ENCODE data around the gene CHRNG.

- TF ChIP-seq CREB1 (IDR thresholded peaks at IDR 0.05; ENCODE audit: low read depth): no peak
- no peak for TF ChIP-seq RAD21 (IDR thresholded peaks at IDR 0.05; ENCODE audit: low read depth)
- no peak for TF ChIP-seq EGR1 (IDR thresholded peaks at IDR 0.05)
- no peak for TF ChIP-seq REST (IDR thresholded peaks at IDR 0.05; ENCODE audit: low read depth)
- no peak for TF ChIP-seq YY1 (IDR thresholded peaks at IDR 0.05; ENCODE audit: low read depth)
- TF ChIP-seq TCF12 (IDR thresholded peaks at IDR 0.05; ENCODE audit: low read depth): no peak
- no peak for TF ChIP-seq CEBPB (IDR thresholded peaks at IDR 0.05)
- no peak for TF ChIP-seq MAX (IDR thresholded peaks at IDR 0.05)
- TF ChIP-seq NFIC (IDR thresholded peaks at IDR 0.05): no peak
- TF ChIP-seq USF1 (IDR thresholded peaks at IDR 0.05): no peak
- no peak for TF ChIP-seq EP300 (IDR thresholded peaks at IDR 0.05; ENCODE audit: borderline replicate concordance)
These were observed at the start of gene CHRNG for GRCh38 chr2:232539298-232540231.
